HG03066 (cell line): ENCODE measurements around the gene COBL.

Source experiments
- ATAC-seq: cut with Tn5 transposase; IDR thresholded peaks from one replicate; pipeline ENCODE4 v1.9.1; 2021; ENCODE audit warnings: low read depth; ENCODE audit not compliant: unreplicated experiment

COBL gene

GRCh38 chr7:51326656-51327286 is 10.2 kb upstream of the COBL start:
- ATAC-seq, result no peak

- ATAC-seq, result no peak
Observed at GRCh38 chr7:51325908-51326307, 9.3 kb upstream of the COBL start.

GRCh38 chr7:51325261-51325676 is 8.7 kb upstream of the COBL start:
- ATAC-seq, result no peak

- ATAC-seq, result no peak
Observed at GRCh38 chr7:51324206-51324898, 7.7 kb upstream of the COBL start.

GRCh38 chr7:51321961-51322515 is 5.4 kb upstream of the COBL start:
- no peak for ATAC-seq

GRCh38 chr7:51318886-51319579 is 2.4 kb upstream of the COBL start:
- no peak for ATAC-seq

GRCh38 chr7:51318001-51318400 is 1.4 kb upstream of the COBL start:
- no peak for ATAC-seq

GRCh38 chr7:51317582-51317910 is 937 bp upstream of the COBL start:
- no peak for ATAC-seq

GRCh38 chr7:51316262-51316665 is 345 bp downstream of the COBL start:
- no peak for ATAC-seq

- no peak for ATAC-seq
Observed at GRCh38 chr7:51315393-51316261, 982 bp downstream of the COBL start.

GRCh38 chr7:51314726-51315125 is 1.9 kb downstream of the COBL start:
- no peak for ATAC-seq

GRCh38 chr7:51313738-51314425 is 2.7 kb downstream of the COBL start:
- no peak for ATAC-seq

GRCh38 chr7:51312951-51313737 is 3.5 kb downstream of the COBL start:
- ATAC-seq, result no peak

GRCh38 chr7:51311166-51311565 is 5.4 kb downstream of the COBL start:
- ATAC-seq, result no peak

GRCh38 chr7:51310131-51310583 is 6.5 kb downstream of the COBL start:
- ATAC-seq, result no peak

GRCh38 chr7:51309361-51310130 is 7.1 kb downstream of the COBL start:
- ATAC-seq, result no peak

GRCh38 chr7:51308696-51309095 is 7.9 kb downstream of the COBL start:
- no peak for ATAC-seq

GRCh38 chr7:51308265-51308664 is 8.3 kb downstream of the COBL start:
- no peak for ATAC-seq
